ENCODE results near the gene SWSAP1.
"Not testable (repeated sequence)": the region's sequence is repeated elsewhere in the genome, so short reads cannot be mapped to it uniquely, and the experiment has no call there.

GRCh38 chr19:11333838-11334237, 40.6 kb upstream of the SWSAP1 start:
- TF ChIP-seq, protein P1, sequence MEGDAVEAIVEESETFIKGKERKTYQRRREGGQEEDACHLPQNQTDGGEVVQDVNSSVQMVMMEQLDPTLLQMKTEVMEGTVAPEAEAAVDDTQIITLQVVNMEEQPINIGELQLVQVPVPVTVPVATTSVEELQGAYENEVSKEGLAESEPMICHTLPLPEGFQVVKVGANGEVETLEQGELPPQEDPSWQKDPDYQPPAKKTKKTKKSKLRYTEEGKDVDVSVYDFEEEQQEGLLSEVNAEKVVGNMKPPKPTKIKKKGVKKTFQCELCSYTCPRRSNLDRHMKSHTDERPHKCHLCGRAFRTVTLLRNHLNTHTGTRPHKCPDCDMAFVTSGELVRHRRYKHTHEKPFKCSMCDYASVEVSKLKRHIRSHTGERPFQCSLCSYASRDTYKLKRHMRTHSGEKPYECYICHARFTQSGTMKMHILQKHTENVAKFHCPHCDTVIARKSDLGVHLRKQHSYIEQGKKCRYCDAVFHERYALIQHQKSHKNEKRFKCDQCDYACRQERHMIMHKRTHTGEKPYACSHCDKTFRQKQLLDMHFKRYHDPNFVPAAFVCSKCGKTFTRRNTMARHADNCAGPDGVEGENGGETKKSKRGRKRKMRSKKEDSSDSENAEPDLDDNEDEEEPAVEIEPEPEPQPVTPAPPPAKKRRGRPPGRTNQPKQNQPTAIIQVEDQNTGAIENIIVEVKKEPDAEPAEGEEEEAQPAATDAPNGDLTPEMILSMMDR (IDR thresholded peaks at IDR 0.05): not testable (repeated sequence)
- TF ChIP-seq EZH2 (IDR thresholded peaks at IDR 0.05): not testable (repeated sequence)
